K562 (cell line): Measurements from ENCODE around the gene UBAC2. TPM values are rescaled to one million over a fixed set of nuclear protein-coding genes. Genes with fewer than 3 reads are reported as not detected.

Experiments
- ATAC-seq: fragments of 200-7000 bp; cut with Tn5 transposase; 3 replicates; pipeline ENCODE4 v1.9.1; 2020; ENCODE audit warnings: moderate library complexity
- BruUV-seq: library from RNA; stranded (reverse); fragments of 400-500 nt; replicated peaks from 2 replicates; lab custom pipeline; 2021; lab: Mats Ljungman, UMichigan
- CTCF ChIA-PET: fragments of 300-600 bp; formaldehyde crosslinking; extraction: SDS; loops from one replicate; lab custom pipeline; 2021; ENCODE audit warnings: low intra/inter-chr PET ratio; lab: Yijun Ruan, JAX
- POLR2A ChIA-PET: fragments of 300-600, 350-650 bp; sonication (Branson Sonifier 250); formaldehyde crosslinking; extraction: SDS; loops from one replicate; lab custom pipeline; 2021; ENCODE audit warnings: antibody characterized with exemption, inconsistent platforms; lab: Yijun Ruan, JAX
- DNase-seq, 4 experiments: peaks; one replicate each; pipeline versions ENCODE4 v3.0.0 to v3.0.0-alpha.2; 2011 to 2018; ENCODE audit warnings: low spot score in 3 of 4, mixed read lengths in 3 of 4; ENCODE audit errors: extremely low read depth in 1 of 4
- FAIRE-seq: peaks from 2 replicates; lab custom pipeline; 2011; peaks lifted over from hg19 to GRCh38; lab: Jason Lieb, UNC
- H2AFZ ChIP-seq: 2 replicates; pipeline ENCODE4 v1.6.0; 2011; ENCODE audit warnings: low read depth, low read length, control low read depth, inconsistent platforms
- H3K27ac ChIP-seq: fragments of 200-600 bp; 3 replicates; pipeline ENCODE4 v1.8.0; 2011; ENCODE audit warnings: low read depth, mild to moderate bottlenecking, control low read depth, inconsistent platforms, low read length, moderate library complexity, mixed read lengths; ENCODE audit errors: extremely low read depth
- H3K27me3 ChIP-seq, 2 experiments: fragments of 300-600 bp in 1 of 2; 2 replicates in 1 of 2; 3 replicates in 1 of 2; pipeline versions ENCODE4 v1.6.0 to v1.8.0; 2011; ENCODE audit warnings: inconsistent platforms in 2 of 2, low read length in 2 of 2, mild to moderate bottlenecking in 1 of 2, mixed read lengths in 1 of 2, moderate library complexity in 1 of 2; ENCODE audit not compliant: control insufficient read depth in 2 of 2, insufficient read depth in 2 of 2
- H3K36me3 ChIP-seq: fragments of 300-600 bp; 3 replicates; pipeline ENCODE4 v1.8.0; 2011; ENCODE audit warnings: mild to moderate bottlenecking, low read length, inconsistent platforms; ENCODE audit not compliant: control insufficient read depth, insufficient read depth
- H3K4me1 ChIP-seq, 2 experiments: fragments of 200-600 bp in 1 of 2; replicated peaks in 1 of 2; 2 replicates in 1 of 2; 3 replicates in 1 of 2; pipeline versions ENCODE4 v1.5.1 to v1.8.0; 2011; ENCODE audit warnings: inconsistent platforms in 2 of 2, low read length in 2 of 2, mild to moderate bottlenecking in 1 of 2, mixed read lengths in 1 of 2, moderate library complexity in 1 of 2; ENCODE audit not compliant: control insufficient read depth in 2 of 2, insufficient read depth in 2 of 2
- H3K4me2 ChIP-seq: 2 replicates; pipeline ENCODE4 v1.6.1; 2011; ENCODE audit warnings: low read length, control low read depth, inconsistent platforms, mixed read lengths; ENCODE audit not compliant: insufficient read depth
- H3K4me3 ChIP-seq: fragments of 200-600 bp; sonication (generic), shearing (Covaris generic); 2 replicates; pipeline ENCODE4 v1.5.1; 2016; ENCODE audit warnings: control low read depth, inconsistent platforms
- H3K79me2 ChIP-seq: fragments of 200-600 bp; 3 replicates; pipeline ENCODE4 v1.8.0; 2011; ENCODE audit warnings: low read length, inconsistent platforms; ENCODE audit not compliant: control insufficient read depth, insufficient read depth
- H3K9ac ChIP-seq, 2 experiments: 2 replicates each; pipeline versions ENCODE4 v1.6.0 to v1.6.1; 2011; ENCODE audit warnings: low read depth in 2 of 2, low read length in 2 of 2, control low read depth in 1 of 2, inconsistent platforms in 1 of 2, mild to moderate bottlenecking in 1 of 2, mixed read lengths in 1 of 2; ENCODE audit not compliant: insufficient read depth in 1 of 2
- H3K9me1 ChIP-seq: one replicate; pipeline ENCODE4 v1.6.0; 2011; ENCODE audit warnings: inconsistent platforms, mild to moderate bottlenecking, low read length, moderate library complexity; ENCODE audit not compliant: control insufficient read depth, insufficient read depth
- H3K9me3 ChIP-seq: replicated peaks from 2 replicates; pipeline ENCODE4 v1.5.1; 2011; ENCODE audit warnings: low read depth, low read length, inconsistent platforms; ENCODE audit not compliant: control insufficient read depth, insufficient read depth
- H4K20me1 ChIP-seq: replicated peaks from 2 replicates; pipeline ENCODE4 v1.6.1; 2011; ENCODE audit warnings: low read length, inconsistent platforms, mixed read lengths; ENCODE audit not compliant: control insufficient read depth, insufficient read depth
- MIER1 ChIP-seq: fragments of 450-650 bp; IDR thresholded peaks from 2 replicates; pipeline ENCODE4 v1.6.1; 2016; ENCODE audit warnings: antibody characterized with exemption, mild to moderate bottlenecking, low read depth
- POLR2G ChIP-seq: fragments of 200-400 bp; formaldehyde crosslinking; IDR thresholded peaks from 2 replicates; pipeline ENCODE4 v1.6.1; 2017; ENCODE audit warnings: low read depth, mild to moderate bottlenecking, antibody characterized with exemption, low read length, moderate library complexity
- PREB ChIP-seq: sonication (generic); formaldehyde crosslinking; IDR thresholded peaks from 2 replicates; pipeline ENCODE4 v1.8.1; 2023; ENCODE audit warnings: mild to moderate bottlenecking, missing genetic modification reagents
- SAP30 ChIP-seq: fragments of 200-600 bp; sonication (generic); IDR thresholded peaks from 2 replicates; pipeline ENCODE4 v1.6.1; 2012; ENCODE audit warnings: borderline replicate concordance, low read depth, mild to moderate bottlenecking, moderate library complexity, low read length, control low read depth, inconsistent platforms; ENCODE audit not compliant: insufficient read depth, poor library complexity, severe bottlenecking
- SFPQ ChIP-seq: fragments of 200-400 bp; formaldehyde crosslinking; IDR thresholded peaks from 2 replicates; pipeline ENCODE4 v1.6.1; 2017; ENCODE audit warnings: mild to moderate bottlenecking, low read depth, low read length, moderate library complexity
- ZFX ChIP-seq: sonication (generic); formaldehyde crosslinking; IDR thresholded peaks from 2 replicates; pipeline ENCODE4 v1.8.0; 2022; ENCODE audit warnings: mild to moderate bottlenecking, missing genetic modification reagents, moderate library complexity
- ZNF253 ChIP-seq: fragments of 250-450 bp; sonication (Bioruptor Pico); conservative IDR thresholded peaks from 2 replicates; pipeline ENCODE4 v1.6.1; 2021; ENCODE audit warnings: mild to moderate bottlenecking
- ZNF584 ChIP-seq: fragments of 200-800 bp; sonication (Bioruptor generic); IDR thresholded peaks from 2 replicates; pipeline ENCODE4 v1.6.1; 2016; ENCODE audit warnings: low read depth, mild to moderate bottlenecking, missing genetic modification characterization, missing compliant biosample characterization
- whole genome bisulfite sequencing: fragments of 100-300 bp; shearing (Covaris generic); methylation state at CpG from one replicate; pipeline ENCODE4 v1.1.6; 2016; ENCODE audit warnings: low coverage, mixed read lengths; ENCODE audit not compliant: insufficient coverage; ENCODE audit errors: missing lambda C conversion rate; 5-methylcytosine and 5-hydroxymethylcytosine counted together
- in situ Hi-C: fragments of 300-500 bp; cut with MboI; formaldehyde crosslinking; loops from 4 replicates; pipeline ENCODE4 v1.15.0; 2018; ENCODE audit warnings: inconsistent platforms, mixed read lengths
- intact Hi-C: fragments of 100-400 bp; cut with micrococcal nuclease; formaldehyde crosslinking; loops from 2 replicates; pipeline ENCODE4 v1.14.2; 2022
- polyA plus RNA-seq, 8 experiments: library from polyadenylated mRNA; depleted of rRNA in 4 of 8; stranded (reverse) in 5 of 8; unstranded in 3 of 8; fragments of >200 nt; fragmentation: Nextera tagmentation in 2 of 8; fragmentation: Illumina TruSeq in 1 of 8; extraction: Ambion mirVana in 2 of 8; extraction: Trizol in 1 of 8; gene quantifications; 2 replicates each; pipeline versions ENCODE4 v1.2.1 to v1.2.3, GENCODE V29; 2011 to 2014; ENCODE audit warnings: inconsistent platforms in 1 of 8, missing spikeins in 1 of 8
- total RNA-seq, 7 experiments: library from RNA; depleted of rRNA in 6 of 7; stranded (reverse); fragments of >200 nt in 6 of 7; fragmentation: Illumina TruSeq in 2 of 7; extraction: Trizol in 2 of 7; gene quantifications; 2 replicates each; pipeline versions ENCODE4 v1.2.1 to v1.2.3, GENCODE V29; 2011 to 2021; ENCODE audit warnings: low replicate concordance in 1 of 7
- TF ChIP-seq, protein P1 (sequence below): fragments of 450-650 bp; IDR thresholded peaks from 2 replicates; pipeline ENCODE4 v1.6.1; 2014; ENCODE audit warnings: low read depth, mild to moderate bottlenecking, moderate library complexity, borderline replicate concordance
- TF ChIP-seq, protein P2 (sequence below): fragments of 250-450 bp; sonication (Bioruptor Pico); IDR thresholded peaks from 2 replicates; pipeline ENCODE4 v1.4.0; 2020

The UBAC2 gene
- total and polyA plus RNA-seq, 9 of the 15 experiments (the other 6 are each of a cell fraction or from before 2014, with no cell fraction given) = 6.0 to 84.1 (median 32.3) TPM

DNA sequence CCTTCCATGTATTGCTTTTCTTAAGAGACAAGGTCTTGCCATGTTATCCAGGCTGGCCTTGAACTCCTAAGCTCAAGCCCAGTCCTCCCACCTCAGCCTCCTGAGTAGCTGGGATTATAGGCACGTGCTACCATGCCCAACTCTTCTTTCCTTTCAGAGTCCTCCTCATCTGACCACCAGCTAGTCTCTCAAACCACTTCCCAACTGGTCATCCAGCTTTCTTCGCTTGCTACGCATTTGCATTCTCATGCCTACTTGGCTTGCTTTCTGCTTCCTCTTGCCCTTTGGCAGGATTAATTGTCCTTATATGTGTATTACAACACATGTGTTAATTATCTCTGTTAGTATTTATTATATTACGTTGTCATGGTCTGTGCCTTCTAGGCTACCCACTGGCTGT is 51.3 kb downstream of the UBAC2 start:
- H3K9me3 ChIP-seq = no peaks in the 10 kb centered on the region
- BruUV-seq = no TSS peak
- H3K9me1 ChIP-seq = no peaks in the 10 kb centered on the region
- intact Hi-C loops = no loop called here
- no peak overlapping the region for H3K9ac ChIP-seq
- no peaks in the 10 kb centered on the region for H3K27me3 ChIP-seq
- no peak overlapping the region for H2AFZ ChIP-seq
- no peaks in the 10 kb centered on the region for H3K4me1 ChIP-seq
- no peak overlapping the region for H3K4me3 ChIP-seq
- no peak overlapping the region for H3K4me2 ChIP-seq
- 90% methylated on average over 4 of the region's 4 CpGs for WGBS
- no peak for ATAC-seq
- no peak for DNase-seq
- CTCF ChIA-PET = no interaction called here
- no peak overlapping the region for H3K27ac ChIP-seq
- peaks cover 24% of the 10 kb centered on the region; the same call in 2 of the 3 replicates for H3K36me3 ChIP-seq
- no peak for FAIRE-seq
- POLR2A ChIA-PET = no interaction called here
- TF ChIP-seq SAP30 (no peak), ZFX (CRISPR knock-in tag) (no peak), MIER1 (no peak), SFPQ (no peak), PREB (CRISPR knock-in tag) (no peak), POLR2G (no peak), ZNF253 (CRISPR knock-in tag) (no peak), ZNF584 (CRISPR knock-in tag) (no peak)
- TF ChIP-seq, protein P1, sequence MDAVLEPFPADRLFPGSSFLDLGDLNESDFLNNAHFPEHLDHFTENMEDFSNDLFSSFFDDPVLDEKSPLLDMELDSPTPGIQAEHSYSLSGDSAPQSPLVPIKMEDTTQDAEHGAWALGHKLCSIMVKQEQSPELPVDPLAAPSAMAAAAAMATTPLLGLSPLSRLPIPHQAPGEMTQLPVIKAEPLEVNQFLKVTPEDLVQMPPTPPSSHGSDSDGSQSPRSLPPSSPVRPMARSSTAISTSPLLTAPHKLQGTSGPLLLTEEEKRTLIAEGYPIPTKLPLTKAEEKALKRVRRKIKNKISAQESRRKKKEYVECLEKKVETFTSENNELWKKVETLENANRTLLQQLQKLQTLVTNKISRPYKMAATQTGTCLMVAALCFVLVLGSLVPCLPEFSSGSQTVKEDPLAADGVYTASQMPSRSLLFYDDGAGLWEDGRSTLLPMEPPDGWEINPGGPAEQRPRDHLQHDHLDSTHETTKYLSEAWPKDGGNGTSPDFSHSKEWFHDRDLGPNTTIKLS = no peak
- TF ChIP-seq, protein P2, sequence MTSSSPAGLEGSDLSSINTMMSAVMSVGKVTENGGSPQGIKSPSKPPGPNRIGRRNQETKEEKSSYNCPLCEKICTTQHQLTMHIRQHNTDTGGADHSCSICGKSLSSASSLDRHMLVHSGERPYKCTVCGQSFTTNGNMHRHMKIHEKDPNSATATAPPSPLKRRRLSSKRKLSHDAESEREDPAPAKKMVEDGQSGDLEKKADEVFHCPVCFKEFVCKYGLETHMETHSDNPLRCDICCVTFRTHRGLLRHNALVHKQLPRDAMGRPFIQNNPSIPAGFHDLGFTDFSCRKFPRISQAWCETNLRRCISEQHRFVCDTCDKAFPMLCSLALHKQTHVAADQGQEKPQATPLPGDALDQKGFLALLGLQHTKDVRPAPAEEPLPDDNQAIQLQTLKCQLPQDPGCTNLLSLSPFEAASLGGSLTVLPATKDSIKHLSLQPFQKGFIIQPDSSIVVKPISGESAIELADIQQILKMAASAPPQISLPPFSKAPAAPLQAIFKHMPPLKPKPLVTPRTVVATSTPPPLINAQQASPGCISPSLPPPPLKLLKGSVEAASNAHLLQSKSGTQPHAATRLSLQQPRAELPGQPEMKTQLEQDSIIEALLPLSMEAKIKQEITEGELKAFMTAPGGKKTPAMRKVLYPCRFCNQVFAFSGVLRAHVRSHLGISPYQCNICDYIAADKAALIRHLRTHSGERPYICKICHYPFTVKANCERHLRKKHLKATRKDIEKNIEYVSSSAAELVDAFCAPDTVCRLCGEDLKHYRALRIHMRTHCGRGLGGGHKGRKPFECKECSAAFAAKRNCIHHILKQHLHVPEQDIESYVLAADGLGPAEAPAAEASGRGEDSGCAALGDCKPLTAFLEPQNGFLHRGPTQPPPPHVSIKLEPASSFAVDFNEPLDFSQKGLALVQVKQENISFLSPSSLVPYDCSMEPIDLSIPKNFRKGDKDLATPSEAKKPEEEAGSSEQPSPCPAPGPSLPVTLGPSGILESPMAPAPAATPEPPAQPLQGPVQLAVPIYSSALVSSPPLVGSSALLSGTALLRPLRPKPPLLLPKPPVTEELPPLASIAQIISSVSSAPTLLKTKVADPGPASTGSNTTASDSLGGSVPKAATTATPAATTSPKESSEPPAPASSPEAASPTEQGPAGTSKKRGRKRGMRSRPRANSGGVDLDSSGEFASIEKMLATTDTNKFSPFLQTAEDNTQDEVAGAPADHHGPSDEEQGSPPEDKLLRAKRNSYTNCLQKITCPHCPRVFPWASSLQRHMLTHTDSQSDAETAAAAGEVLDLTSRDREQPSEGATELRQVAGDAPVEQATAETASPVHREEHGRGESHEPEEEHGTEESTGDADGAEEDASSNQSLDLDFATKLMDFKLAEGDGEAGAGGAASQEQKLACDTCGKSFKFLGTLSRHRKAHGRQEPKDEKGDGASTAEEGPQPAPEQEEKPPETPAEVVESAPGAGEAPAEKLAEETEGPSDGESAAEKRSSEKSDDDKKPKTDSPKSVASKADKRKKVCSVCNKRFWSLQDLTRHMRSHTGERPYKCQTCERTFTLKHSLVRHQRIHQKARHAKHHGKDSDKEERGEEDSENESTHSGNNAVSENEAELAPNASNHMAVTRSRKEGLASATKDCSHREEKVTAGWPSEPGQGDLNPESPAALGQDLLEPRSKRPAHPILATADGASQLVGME (CRISPR knock-in tag) = no peak
- TF ChIP-seq, all 486 proteins: peak for 0
- in situ Hi-C loops = no loop called here
- Histone ChIP-seq H4K20me1 (no peaks in the 10 kb centered on the region), H3K79me2 (no peaks in the 10 kb centered on the region)
